RPMI8226 (cell line): Measurements from ENCODE around the gene KREMEN1.
A peak's percentile ranks its signal among the peaks of the same experiment; 100 is the strongest.

Experiments
- DNase-seq: peaks from one replicate; pipeline ENCODE4 v3.0.0-alpha.2; 2015

KREMEN1 gene

DNA sequence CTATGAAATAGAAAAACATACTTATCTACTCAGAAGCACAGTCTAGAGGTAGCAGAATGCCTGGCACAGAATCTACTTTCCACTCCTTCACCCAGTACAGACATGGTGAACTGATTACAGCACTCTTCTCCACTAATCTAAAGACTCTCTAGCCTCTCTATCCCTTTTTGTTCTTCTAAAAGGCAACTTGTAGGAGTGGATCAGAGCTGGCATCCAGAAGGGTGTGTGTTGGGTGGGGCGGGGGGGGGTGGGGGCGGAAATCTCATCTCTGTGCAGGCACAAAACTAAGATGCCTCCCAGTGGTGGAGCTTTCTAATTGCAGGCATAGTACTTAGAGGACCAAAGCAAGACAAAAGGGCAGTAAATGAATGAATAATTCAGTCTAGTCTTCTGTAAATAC is 121.3 kb downstream of the KREMEN1 start:
- no peak for DNase-seq

DNA sequence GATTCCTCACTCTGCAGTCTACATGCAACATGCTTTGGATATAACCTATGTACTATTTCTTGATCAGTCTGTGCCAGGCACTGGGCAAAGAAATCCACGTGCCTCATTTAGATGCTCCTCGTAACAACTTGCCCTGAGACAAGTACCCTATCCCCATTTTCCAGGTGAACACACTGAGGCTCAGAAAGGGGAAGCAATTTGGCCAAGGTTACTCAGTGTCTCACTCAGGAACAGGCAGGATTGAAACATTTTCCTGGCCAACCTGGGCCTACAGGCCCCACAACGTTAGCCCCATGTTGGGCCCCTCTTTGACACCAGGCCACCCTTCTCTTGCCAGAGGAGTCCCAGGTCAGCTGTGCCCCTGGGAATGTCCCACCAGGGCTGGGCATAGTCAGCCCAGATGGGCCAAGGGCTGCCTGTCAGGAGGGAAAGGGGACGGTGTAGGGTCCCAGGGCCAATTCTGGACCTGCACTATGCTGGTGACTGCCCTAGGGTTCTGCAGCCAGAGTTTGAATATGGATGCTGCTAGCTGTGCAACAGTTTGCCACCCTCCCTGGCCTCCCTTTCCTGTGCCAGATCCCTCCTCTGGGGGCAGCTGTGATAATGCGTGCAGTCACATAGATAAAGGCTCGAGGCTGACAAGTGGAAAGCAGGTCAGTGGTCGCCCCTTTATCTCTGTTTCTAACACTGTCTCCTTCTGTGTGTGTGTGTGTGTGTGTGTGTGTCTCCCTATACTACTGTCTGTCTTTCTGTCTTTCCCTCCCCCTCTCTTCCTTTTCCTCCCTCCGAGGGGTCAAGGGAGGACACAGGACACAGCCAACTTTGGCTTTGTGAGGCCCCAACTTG is 122.5 kb downstream of the KREMEN1 start:
- no peak for DNase-seq

DNA sequence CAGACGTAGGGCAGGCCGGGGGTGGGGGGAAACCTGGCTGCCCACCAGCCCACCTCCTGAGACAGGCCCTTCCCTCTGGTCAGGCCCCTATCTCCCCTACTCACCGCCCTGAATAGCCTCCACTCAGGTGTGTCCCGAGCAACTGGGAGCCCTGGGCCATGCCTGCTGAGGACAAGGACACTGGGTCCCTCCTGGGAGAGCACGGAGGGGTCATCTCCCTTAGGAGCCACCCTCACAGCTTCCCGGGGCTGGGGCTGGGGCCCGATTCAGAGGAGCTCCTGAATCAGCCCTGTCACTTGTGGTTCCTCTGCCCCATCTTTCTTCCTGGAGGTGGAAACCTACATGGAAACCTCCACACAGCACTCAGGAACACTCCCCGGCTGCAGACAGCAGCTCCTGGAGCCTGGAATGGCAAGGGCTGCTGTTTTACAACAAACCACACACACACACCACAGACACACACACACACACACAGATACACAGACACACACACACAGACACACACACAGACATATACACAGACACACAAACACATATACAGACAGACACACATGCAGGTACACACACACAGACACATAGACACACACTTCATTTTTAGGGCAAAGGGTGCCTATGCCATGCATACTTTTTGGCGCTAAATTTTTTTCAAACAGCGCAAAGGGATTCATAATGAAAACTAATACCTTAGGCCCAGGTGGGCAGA is 123.3 kb downstream of the KREMEN1 start:
- DNase-seq, result no peak

DNA sequence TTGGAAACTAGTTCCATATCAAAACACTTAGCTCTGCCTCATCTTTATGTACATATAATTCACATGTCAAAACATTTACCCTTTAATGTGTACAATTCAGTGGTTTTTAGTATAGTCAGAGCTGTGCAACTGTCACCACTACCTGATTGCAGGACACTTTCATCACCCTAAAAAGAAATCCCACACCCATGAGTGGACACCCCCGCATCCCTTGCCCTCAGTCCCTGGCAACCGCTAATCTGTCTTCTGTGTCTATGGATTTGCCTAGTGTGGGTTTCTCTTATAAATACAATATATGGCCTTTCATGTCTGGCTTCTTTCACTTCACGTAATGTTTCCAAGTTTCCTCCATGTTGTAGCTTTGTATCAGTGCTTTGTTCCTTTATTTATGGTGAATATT is 124.3 kb downstream of the KREMEN1 start:
- no peak for DNase-seq

DNA sequence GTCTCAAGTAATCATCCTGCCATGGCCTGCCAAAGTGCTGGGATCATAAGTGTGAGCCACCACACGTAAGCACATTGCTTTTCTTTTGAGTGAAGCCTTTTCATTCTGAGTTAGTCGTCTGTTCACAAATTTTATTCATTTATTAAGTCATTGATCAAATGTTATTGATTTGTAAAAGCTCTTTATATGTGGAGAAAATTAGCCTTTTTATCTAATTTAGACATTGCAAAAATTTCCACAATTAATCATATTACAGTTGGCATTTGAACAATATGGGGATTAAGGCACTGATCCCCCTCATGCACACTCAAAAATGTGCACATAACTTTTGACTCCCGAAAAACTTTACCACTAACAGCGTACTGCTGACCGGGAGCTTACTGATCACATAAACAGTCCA is 125.4 kb downstream of the KREMEN1 start:
- DNase-seq, result no peak

DNA sequence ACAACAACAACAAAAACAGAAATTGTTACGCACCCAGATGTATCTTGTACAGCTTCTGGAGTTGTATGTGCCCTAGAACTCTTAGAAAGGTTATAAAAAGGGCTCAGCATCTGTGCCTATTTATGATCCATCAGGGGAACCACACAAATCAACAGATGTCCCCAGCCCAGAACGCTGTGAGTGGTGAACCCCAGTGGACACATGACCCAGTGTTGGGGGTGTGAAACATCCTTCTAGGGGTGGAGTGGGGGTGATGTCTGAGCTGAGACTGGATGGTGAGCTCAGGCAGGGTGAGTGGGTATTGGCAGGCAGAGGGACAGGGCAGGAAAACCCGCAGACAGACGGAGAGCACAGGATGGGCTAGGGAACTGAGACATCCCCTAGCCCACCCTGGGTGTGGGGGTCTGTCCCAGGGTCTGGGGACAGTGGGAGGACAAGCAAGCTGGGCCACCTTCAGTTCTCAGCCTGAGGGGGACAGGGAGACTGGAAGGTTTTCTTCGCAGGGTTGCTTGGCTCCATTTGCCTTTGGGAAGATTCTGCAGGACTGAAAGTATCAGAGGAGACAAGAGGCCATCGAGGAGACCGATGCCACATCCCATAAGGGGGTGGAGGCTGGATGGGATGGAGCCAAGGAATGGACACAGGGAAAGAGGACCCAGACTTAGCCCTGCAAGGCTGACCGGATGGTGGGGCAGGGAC is 127.0 kb downstream of the KREMEN1 start:
- DNase-seq, result no peak

DNA sequence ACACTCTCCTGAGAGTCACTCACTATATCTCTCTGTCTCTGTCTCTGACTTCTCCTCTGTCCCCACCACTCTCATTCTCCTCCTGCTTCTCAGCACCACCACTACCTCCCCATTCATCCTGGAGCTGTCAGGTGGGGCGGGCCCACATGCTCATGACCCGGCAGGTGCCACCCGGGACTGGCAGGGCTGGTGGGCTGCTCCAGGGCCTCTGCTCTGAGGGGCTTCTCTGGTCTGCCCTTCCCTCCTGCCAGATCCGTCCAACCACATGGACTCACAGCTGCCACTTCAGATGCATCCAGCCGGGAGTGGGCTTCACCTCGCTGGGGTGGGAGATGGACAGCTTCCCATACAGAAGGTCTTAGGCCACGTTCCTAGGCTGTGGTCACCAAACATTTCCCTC is 128.1 kb downstream of the KREMEN1 start:
- DNase-seq, result no peak

DNA sequence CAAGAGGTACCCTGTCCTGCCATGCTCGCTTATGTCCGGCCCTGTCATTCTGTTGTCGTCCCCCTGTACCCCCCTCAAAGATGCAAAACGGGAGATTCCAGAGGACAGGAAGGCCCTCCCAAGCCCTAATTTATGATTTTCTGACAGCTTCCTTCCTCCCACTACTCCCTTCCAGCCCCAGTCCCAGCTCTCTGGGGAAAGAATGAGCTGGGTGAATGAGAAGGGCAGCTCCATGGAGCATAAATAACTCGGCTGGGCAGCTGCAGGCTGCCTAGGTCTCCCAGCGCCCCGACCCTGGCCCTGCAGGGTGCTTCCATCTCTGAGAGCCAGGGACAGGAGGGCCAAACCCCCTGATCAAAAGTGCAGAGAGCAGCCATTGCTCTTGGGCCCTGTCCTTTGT is 128.9 kb downstream of the KREMEN1 start:
- no peak for DNase-seq

DNA sequence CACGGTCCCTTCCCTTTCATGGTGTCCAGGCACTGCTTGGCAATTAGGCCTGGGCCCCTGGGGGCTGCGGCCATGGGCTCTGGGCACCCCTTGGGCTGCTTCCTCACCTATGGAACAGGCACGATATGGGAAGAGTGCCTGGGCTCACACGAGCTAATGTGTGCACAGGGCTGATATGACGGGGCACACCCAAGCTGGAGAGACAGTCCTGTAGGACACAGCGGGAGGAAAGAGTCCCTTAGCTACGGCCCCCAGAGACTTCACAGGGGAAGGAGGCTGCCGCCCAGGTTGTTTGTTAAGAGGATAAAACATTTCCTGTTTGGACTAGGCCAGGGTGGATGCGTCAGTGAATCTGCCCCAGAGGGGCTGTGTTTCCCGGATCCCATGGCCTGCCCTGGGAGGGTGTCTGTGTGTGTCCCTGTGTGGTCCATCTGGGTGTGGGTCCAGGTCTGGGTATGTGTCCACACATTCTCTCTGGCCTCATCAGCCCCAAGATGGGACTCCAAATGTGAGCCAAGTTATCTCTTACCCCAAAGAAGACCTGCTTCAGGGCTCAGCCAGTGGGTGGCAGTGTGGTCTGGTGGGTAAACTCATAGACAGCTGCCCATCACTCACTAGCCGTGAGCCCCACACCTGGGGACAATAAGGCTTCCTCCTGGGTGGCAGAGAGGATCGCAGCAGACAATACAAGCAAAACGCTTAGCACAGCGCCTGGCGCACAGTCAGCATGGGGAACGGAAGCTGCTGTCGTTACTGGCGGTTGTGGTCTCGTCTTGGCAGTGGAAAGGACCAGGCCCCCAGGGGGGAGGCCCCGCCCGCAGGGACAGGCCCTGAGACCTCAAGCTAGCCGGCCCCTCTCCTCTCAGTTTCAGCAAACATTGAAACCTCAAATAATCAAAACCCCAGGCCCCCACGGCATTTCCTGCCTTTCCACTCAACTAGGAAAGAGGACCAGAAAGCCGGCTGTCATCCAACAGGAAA is 129.7 kb downstream of the KREMEN1 start:
- DNase-seq, result peak; percentile 97

DNA sequence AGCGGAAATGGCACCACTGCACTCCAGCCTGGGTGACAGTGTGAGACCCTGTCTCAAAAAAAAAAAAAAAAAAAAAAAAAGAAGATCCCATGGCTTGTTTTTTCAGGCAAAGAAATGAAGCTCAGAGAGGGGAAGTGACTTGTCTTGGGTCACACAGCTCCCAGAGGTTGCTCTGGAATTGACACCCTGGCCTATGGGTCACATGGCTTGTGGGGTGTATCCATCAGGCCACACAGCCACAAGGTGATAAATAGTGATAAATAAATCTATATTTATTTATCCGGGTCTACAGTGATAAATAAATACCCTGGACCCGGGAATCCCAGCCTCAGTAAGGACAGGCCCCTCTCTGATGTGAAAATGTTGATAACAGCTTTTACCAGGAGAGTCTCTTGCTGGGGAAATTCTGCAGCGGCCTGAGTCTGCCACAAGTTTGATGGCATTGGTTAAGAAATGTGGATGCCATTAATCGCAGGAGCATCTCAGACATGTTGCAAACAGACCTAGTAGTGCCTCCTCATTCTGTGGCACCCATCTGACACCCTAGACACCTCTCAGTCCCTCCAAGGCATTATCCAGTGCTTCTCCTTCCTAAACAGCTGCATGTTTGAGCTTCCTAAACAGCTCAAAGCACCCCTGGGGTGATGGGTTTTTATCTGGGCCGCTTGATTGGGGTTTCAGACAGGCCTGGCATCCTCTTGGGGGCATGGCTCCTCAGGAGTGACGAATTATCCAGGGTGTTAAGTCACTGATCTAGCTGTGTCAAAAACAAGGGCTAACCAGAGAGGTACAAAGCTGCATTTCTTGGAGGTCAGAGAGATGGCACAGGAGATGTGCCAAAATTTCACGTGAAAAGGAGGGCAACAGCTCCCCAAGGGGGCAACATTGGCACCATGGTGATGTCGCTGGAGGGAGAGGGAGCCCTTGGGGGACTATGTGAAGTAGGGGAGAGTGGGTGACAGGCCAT is 130.9 kb downstream of the KREMEN1 start:
- DNase-seq, result no peak

DNA sequence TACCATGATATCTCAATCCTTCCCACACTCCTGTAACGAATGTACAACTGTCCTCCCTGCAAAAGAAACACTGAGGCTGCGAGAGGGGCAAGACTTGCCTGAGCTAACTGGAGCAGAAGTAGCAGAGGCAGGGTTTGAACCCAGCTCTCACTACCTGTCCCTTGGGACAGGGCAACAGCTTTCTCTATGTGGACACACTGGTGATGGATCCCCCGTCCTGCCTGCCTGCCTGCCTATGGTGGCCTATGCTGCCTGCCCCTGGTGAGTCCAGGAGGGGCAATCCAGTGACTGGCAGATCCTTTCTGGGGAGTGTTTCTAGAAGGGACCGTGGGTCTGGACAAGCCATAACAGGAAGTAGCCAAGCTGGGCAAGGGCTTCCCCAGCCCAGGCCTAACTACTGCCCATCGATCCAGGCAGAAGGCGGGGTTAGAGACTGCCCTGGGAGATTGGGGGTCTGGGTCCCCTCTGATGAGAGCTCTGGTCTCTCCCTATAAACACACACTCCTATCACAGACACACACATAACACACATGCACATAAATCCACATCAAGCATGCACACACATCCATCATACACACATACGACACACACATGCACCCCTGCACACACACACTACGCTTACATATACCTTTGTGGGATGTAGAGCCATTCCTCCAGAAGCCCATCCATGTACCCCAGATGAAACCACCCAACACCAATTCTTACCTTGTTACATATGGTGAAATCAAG is 131.8 kb downstream of the KREMEN1 start:
- no peak for DNase-seq

DNA sequence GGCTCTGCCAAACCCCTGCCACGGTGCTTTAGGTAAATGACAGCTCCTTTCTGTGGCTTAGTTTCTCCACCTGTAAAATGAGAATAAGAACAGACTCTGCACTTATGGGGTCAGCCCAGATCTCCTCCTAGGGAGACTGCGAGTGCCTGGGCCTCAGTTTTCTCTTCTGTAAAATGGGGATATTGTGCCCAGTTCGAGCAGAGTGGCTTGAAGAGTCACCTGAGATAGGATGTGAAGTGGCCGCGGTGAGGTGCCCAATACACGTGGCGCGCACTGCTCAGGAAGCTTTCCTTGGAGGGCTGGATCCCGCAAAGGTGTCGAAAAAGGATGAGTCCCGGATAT is 132.4 kb downstream of the KREMEN1 start:
- no peak for DNase-seq

DNA sequence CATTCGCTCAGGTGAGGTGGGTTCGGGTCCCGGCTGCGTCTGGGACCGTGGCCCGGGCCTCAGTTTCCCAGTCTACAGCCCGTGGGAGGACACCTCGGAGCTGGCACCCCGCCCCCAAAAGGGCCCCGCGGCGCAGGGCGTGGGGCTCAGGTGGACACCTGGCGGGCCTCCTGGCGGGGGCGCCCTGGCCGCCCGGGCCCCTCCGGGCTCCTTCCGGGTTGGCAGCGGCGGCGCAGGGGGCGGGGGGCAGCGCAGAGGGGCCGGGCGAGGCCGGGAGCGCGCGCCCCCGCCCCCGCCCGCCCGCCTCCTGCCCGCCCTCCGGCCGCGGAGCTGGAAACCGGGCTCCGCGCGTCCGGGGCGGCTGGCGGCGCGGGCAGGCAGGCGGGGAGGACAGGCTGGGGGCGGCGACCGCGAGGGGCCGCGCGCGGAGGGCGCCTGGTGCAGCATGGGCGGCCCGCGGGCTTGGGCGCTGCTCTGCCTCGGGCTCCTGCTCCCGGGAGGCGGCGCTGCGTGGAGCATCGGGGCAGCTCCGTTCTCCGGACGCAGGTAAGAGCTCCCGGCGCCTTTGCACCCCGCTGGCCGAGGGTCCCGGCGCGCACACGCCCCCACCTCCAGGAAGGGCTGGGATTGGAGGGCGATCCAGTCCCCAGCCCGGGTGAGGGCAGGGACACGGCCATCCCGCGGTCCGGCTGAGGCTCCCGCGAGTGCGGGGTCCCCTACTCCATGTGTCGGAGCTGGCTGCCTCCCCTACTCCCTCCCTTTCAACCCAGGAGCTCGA is 132.9 kb downstream of the KREMEN1 start, which contains the start of gene EMID1:
EMID1 (plus strand) TSS at position 303 of the 778 bp plus-strand sequence; CDS start at position 446, 143 bp downstream.
- DNase-seq, result peak; percentile 65

DNA sequence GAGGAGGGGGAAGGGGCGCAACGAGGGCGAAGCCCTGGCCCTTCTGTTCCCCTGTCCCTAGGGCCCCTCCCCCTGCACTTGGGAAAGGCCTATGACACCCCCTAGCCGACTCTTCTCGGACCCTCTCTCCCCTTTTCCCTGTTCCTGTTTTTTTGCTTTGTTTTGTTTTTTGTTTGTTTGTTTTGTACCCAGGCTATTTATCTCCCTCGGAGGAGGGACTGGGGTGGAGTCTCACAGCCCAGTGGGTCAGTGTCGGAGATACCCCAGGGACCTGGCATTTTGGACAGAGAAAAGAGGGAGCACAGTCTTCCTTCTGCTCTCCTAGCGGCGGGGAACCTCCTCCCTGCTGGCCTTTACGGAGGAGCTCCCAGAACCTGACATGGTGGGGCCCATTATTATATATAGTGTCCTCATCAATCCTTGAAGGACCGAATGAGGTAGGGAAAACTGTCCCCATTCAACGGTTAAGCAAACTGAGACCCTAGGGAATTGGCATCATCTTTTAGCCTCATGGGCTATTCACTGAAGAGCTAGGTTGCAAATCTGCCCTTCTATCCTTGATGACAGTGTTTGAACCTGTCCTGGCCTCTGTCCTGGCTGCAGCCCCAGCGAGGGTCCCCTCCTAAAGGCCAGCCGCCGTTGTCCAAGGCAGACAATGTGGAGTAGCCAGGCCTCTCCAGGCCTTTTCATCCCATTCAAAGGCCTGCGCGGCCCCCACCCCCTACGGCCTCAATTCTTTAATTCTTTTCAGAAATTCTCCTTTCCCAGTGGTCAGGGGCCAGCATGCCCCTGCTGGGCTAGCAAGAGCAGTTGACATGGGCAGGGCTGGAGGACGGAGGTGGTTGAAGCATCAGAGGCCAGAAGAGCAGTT is 133.8 kb downstream of the KREMEN1 start:
- DNase-seq, result no peak

DNA sequence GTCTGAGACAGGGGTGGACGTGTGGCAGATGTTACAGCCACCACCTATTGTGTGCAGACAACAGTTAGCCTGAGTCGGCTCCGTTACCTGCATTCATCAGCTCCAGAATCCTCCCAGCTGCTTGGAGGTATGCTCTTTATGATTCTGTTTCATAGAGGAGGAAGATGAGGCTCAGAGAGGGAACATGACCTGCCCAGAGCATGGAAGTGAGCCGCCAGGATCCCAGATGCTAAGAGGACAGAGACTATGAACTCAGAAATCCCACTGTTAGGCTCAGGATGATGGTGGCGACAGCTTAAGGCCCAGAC is 134.4 kb downstream of the KREMEN1 start:
- DNase-seq, result no peak

DNA sequence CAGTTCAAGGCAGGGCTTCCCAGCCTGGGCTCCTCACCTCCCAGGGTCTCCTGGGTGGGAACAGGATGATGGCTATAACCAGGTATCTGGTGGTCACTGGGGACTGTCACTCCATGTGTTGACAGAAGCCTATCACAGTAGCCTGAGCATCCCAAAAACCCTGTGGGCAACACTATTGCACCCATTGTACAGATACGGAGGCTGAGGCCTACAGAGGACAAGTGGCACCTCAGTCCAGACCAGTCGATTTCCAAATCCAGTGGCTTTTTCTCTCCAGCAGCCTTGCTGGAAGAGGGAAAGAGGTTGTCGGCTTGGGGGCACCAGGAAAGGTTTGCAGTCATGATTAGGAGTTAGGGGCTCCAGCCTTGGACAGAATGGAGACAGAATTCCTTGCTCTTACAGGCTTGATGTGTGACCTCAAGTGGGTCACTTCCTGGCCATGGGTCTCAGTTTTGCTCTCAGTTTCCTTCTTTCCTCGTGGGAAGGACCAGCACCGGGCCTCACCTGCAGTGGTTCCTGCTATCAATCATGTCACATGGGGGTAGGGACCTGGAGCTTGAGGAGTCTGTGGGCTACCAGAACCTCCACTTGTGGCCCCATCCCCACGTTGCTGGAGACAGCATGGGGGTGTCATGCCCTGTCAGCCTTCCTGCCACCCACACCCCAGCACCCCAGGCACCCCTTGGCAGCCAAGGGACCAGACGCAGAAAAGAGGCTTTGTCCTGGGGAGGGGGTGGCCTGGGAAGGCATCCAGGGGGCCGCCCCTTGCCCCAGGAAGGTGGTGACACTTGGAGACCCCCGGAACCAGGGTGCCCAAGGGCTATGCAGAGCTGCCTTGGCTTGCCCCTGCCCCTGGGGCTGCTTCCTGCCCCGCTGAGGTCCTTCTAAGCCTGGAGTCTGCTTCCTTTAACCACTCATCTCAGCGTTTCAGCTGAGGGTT is 135.0 kb downstream of the KREMEN1 start:
- no peak for DNase-seq

DNA sequence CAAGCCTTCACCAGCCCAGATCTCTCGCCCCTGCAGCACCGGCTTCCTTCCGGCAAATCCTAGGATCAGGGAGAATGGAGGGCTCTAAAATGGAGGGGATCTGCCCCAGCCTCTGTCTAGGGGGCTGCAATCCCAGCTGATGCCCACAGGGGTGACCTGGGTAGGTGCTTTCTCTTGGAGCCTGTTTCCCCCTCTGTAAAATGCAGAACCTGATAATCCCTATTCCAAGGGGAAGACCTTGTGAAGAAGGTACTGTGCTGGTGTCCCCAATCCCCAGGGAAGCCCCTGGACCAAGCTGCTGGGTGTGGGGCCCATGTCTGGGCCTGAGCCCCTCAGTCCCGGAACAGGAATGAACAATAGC is 135.6 kb downstream of the KREMEN1 start:
- no peak for DNase-seq
